ENCODE data around the gene GPD1. TPM values are rescaled to one million over a fixed set of nuclear protein-coding genes. Genes with fewer than 3 reads are reported as not detected.

Gene GPD1
- total and polyA plus RNA-seq, 3 experiments from 2014 or later: 0.55 to 0.70 TPM; not detected in 1

- H3K9me3 Mint-ChIP-seq: no peaks in the 10 kb centered on the region
- H3K4me3 ChIP-seq (ENCODE audit: low read length): no peak overlapping the region
- no peak overlapping the region for H3K4me3 Mint-ChIP-seq
- H3K27ac Mint-ChIP-seq: no peak overlapping the region
- no peak for DNase-seq
- peaks cover 4 to 8% (median 5%) of the 10 kb centered on the region in 3 donors for H3K4me1 Mint-ChIP-seq
- ChIA-PET CTCF (interaction anchor here (1.4 to 7.0 kb wide), 8 partner anchors 9 to 123 kb away, joined by 3 to 69 read pairs (median 8); no protein-coding TSS in a partner anchor), POLR2A (interaction anchor here (0.7 kb wide), 1 partner anchor 607 kb away, joined by 4 read pairs; no protein-coding TSS in a partner anchor)
- no peaks in the 10 kb centered on the region for H3K9me3 ChIP-seq (ENCODE audit: low read length)
- H3K27me3 Mint-ChIP-seq: peaks cover 3 to 4% of the 10 kb centered on the region in 2 donors
- H3K27me3 ChIP-seq (ENCODE audit: insufficient read depth, low read length, poor library complexity, severe bottlenecking): no peaks in the 10 kb centered on the region
- no peaks in the 10 kb centered on the region for H3K36me3 ChIP-seq (ENCODE audit: insufficient read depth, low read length)
- H3K4me1 ChIP-seq (ENCODE audit: insufficient read depth, low read length): no peaks in the 10 kb centered on the region
- peaks cover 0 to 1% (median 0%) of the 10 kb centered on the region in 3 donors for H3K36me3 Mint-ChIP-seq
- no peak overlapping the region for H3K27ac ChIP-seq (ENCODE audit: low read depth, low read length)
Measured at GRCh38 chr12:50069069-50069468, 34.7 kb upstream of the GPD1 start.

- no peaks in the 10 kb centered on the region for H3K36me3 ChIP-seq (ENCODE audit: insufficient read depth, low read length)
- Mint-ChIP-seq H3K9me3 (no peaks in the 10 kb centered on the region), H3K4me1 (peaks cover 4 to 8% (median 5%) of the 10 kb centered on the region in 3 donors), H3K36me3 (peaks cover 0 to 1% (median 0%) of the 10 kb centered on the region in 3 donors), H3K27me3 (peaks cover 3 to 4% of the 10 kb centered on the region in 2 donors), H3K4me3 (no peak overlapping the region), H3K27ac (peak overlapping the region in 1 of 8 donors; percentile 44)
- H3K9me3 ChIP-seq (ENCODE audit: low read length): no peaks in the 10 kb centered on the region
- H3K27ac ChIP-seq (ENCODE audit: low read depth, low read length): no peak overlapping the region
- POLR2A ChIA-PET: interaction anchor here (0.7 kb wide), 1 partner anchor 607 kb away, joined by 4 read pairs; no protein-coding TSS in a partner anchor
- H3K4me3 ChIP-seq (ENCODE audit: low read length): no peak overlapping the region
- CTCF ChIA-PET: interaction anchor here (1.2 to 7.0 kb wide), 16 partner anchors 9 to 556 kb away, joined by 3 to 69 read pairs (median 6); partner anchors contain the start of genes CERS5, COX14 and TMBIM6
- H3K4me1 ChIP-seq (ENCODE audit: insufficient read depth, low read length): no peaks in the 10 kb centered on the region
- H3K27me3 ChIP-seq (ENCODE audit: insufficient read depth, low read length, poor library complexity, severe bottlenecking): no peaks in the 10 kb centered on the region
- no peak for DNase-seq
Measured at GRCh38 chr12:50069539-50069938, 34.3 kb upstream of the GPD1 start.

GRCh38 chr12:50070314-50071060 is 33.3 kb upstream of the GPD1 start:
- Histone ChIP-seq H3K36me3 (ENCODE audit: insufficient read depth, low read length) (no peaks in the 10 kb centered on the region), H3K9me3 (ENCODE audit: low read length) (no peaks in the 10 kb centered on the region), H3K27me3 (ENCODE audit: insufficient read depth, low read length, poor library complexity, severe bottlenecking) (no peaks in the 10 kb centered on the region), H3K4me3 (ENCODE audit: low read length) (no peak overlapping the region), H3K4me1 (ENCODE audit: insufficient read depth, low read length) (peaks cover 4% of the 10 kb centered on the region), H3K27ac (ENCODE audit: low read depth, low read length) (no peak overlapping the region)
- peaks cover 3 to 4% of the 10 kb centered on the region in 2 donors for H3K27me3 Mint-ChIP-seq
- no peaks in the 10 kb centered on the region for H3K9me3 Mint-ChIP-seq
- H3K4me1 Mint-ChIP-seq: peaks cover 5 to 12% (median 5%) of the 10 kb centered on the region in 3 donors
- peak overlapping the region in 1 of 8 donors; percentile 20 for H3K27ac Mint-ChIP-seq
- peaks cover 0 to 1% (median 0%) of the 10 kb centered on the region in 3 donors for H3K36me3 Mint-ChIP-seq
- POLR2A ChIA-PET: no interaction called here
- peak overlapping the region in 1 of 7 donors; percentile 21 for H3K4me3 Mint-ChIP-seq
- CTCF ChIA-PET: interaction anchor here (0.6 to 7.0 kb wide), 31 partner anchors 9 to 673 kb away, joined by 3 to 69 read pairs (median 4); partner anchors contain the start of genes CERS5, COX14, SMARCD1 and TMBIM6
- peak; percentile 48 to 71 (median 53) for DNase-seq

GRCh38 chr12:50072198-50072907 is 31.5 kb upstream of the GPD1 start:
- H3K4me3 ChIP-seq (ENCODE audit: low read length): no peak overlapping the region
- Mint-ChIP-seq H3K36me3 (peaks cover 0 to 1% (median 0%) of the 10 kb centered on the region in 3 donors), H3K9me3 (no peaks in the 10 kb centered on the region), H3K4me1 (peaks cover 5 to 12% (median 5%) of the 10 kb centered on the region in 3 donors), H3K27me3 (peaks cover 3 to 7% of the 10 kb centered on the region in 2 donors), H3K4me3 (no peak overlapping the region), H3K27ac (no peak overlapping the region)
- no peaks in the 10 kb centered on the region for H3K9me3 ChIP-seq (ENCODE audit: low read length)
- H3K36me3 ChIP-seq (ENCODE audit: insufficient read depth, low read length): no peaks in the 10 kb centered on the region
- H3K27me3 ChIP-seq (ENCODE audit: insufficient read depth, low read length, poor library complexity, severe bottlenecking): no peaks in the 10 kb centered on the region
- peak in 1 of 5 donors; percentile 38 for DNase-seq
- CTCF ChIA-PET: interaction anchor here (0.6 to 6.0 kb wide), 8 partner anchors 12 to 105 kb away, joined by 3 to 59 read pairs (median 20); partner anchors contain the start of genes COX14 and SMARCD1
- POLR2A ChIA-PET: no interaction called here
- no peak overlapping the region for H3K27ac ChIP-seq (ENCODE audit: low read depth, low read length)
- peaks cover 4% of the 10 kb centered on the region for H3K4me1 ChIP-seq (ENCODE audit: insufficient read depth, low read length)

- H3K27me3 ChIP-seq (ENCODE audit: insufficient read depth, low read length, poor library complexity, severe bottlenecking): no peaks in the 10 kb centered on the region
- peak in 1 of 5 donors; percentile 38 for DNase-seq
- no peak overlapping the region for H3K27ac ChIP-seq (ENCODE audit: low read depth, low read length)
- Mint-ChIP-seq H3K9me3 (no peaks in the 10 kb centered on the region), H3K27me3 (peaks cover 3 to 7% of the 10 kb centered on the region in 2 donors), H3K27ac (no peak overlapping the region), H3K4me3 (no peak overlapping the region), H3K4me1 (peaks cover 5 to 12% (median 5%) of the 10 kb centered on the region in 3 donors), H3K36me3 (peaks cover 0 to 1% (median 0%) of the 10 kb centered on the region in 3 donors)
- no peaks in the 10 kb centered on the region for H3K36me3 ChIP-seq (ENCODE audit: insufficient read depth, low read length)
- H3K4me3 ChIP-seq (ENCODE audit: low read length): no peak overlapping the region
- H3K4me1 ChIP-seq (ENCODE audit: insufficient read depth, low read length): peaks cover 4% of the 10 kb centered on the region
- POLR2A ChIA-PET: no interaction called here
- no peaks in the 10 kb centered on the region for H3K9me3 ChIP-seq (ENCODE audit: low read length)
- CTCF ChIA-PET: interaction anchor here (0.6 to 5.1 kb wide), 11 partner anchors 14 to 110 kb away, joined by 3 to 57 read pairs (median 5); partner anchors contain the start of gene COX14
Measured at GRCh38 chr12:50073206-50073605, 30.6 kb upstream of the GPD1 start.

GRCh38 chr12:50073712-50074111 is 30.1 kb upstream of the GPD1 start:
- no peaks in the 10 kb centered on the region for H3K9me3 Mint-ChIP-seq
- peak in 1 of 5 donors; percentile 33 for DNase-seq
- no peaks in the 10 kb centered on the region for H3K9me3 ChIP-seq (ENCODE audit: low read length)
- no peak overlapping the region for H3K4me3 Mint-ChIP-seq
- ChIA-PET POLR2A (no interaction called here), CTCF (interaction anchor here (0.7 to 5.1 kb wide), 14 partner anchors 14 to 109 kb away, joined by 3 to 57 read pairs (median 6); partner anchors contain the start of gene COX14)
- no peak overlapping the region for H3K4me3 ChIP-seq (ENCODE audit: low read length)
- no peak overlapping the region for H3K27ac ChIP-seq (ENCODE audit: low read depth, low read length)
- H3K36me3 ChIP-seq (ENCODE audit: insufficient read depth, low read length): no peaks in the 10 kb centered on the region
- H3K27ac Mint-ChIP-seq: no peak overlapping the region
- H3K36me3 Mint-ChIP-seq: peaks cover 0 to 1% (median 0%) of the 10 kb centered on the region in 3 donors
- peaks cover 5 to 12% (median 5%) of the 10 kb centered on the region in 3 donors for H3K4me1 Mint-ChIP-seq
- H3K4me1 ChIP-seq (ENCODE audit: insufficient read depth, low read length): peaks cover 4% of the 10 kb centered on the region
- H3K27me3 ChIP-seq (ENCODE audit: insufficient read depth, low read length, poor library complexity, severe bottlenecking): no peaks in the 10 kb centered on the region
- H3K27me3 Mint-ChIP-seq: peaks cover 3 to 7% of the 10 kb centered on the region in 2 donors

GRCh38 chr12:50074936-50075807 is 28.6 kb upstream of the GPD1 start:
- Histone ChIP-seq H3K27me3 (ENCODE audit: insufficient read depth, low read length, poor library complexity, severe bottlenecking) (no peaks in the 10 kb centered on the region), H3K4me1 (ENCODE audit: insufficient read depth, low read length) (peaks cover 4% of the 10 kb centered on the region), H3K36me3 (ENCODE audit: insufficient read depth, low read length) (no peaks in the 10 kb centered on the region), H3K9me3 (ENCODE audit: low read length) (no peaks in the 10 kb centered on the region), H3K4me3 (ENCODE audit: low read length) (no peak overlapping the region), H3K27ac (ENCODE audit: low read depth, low read length) (no peak overlapping the region)
- DNase-seq: peak; percentile 60 to 85 (median 71)
- POLR2A ChIA-PET: no interaction called here
- Mint-ChIP-seq H3K9me3 (no peaks in the 10 kb centered on the region), H3K36me3 (peaks cover 0 to 1% (median 0%) of the 10 kb centered on the region in 3 donors), H3K27me3 (peaks cover 3 to 8% of the 10 kb centered on the region in 2 donors), H3K4me1 (peaks cover 5 to 9% (median 5%) of the 10 kb centered on the region in 3 donors), H3K27ac (peak overlapping the region in 3 of 8 donors; percentile 11 to 74 (median 39)), H3K4me3 (no peak overlapping the region)
- CTCF ChIA-PET: interaction anchor here (0.7 to 5.1 kb wide), 20 partner anchors 10 to 209 kb away, joined by 3 to 57 read pairs (median 4); partner anchors contain the start of genes COX14, LIMA1, RACGAP1 and SMARCD1

All from CD8-positive, alpha-beta memory T cell (primary cell).